B cell (primary cell): Measurements from ENCODE around the gene TWF2.

Experiments
- EZH2 ChIP-seq: IDR thresholded peaks from 2 replicates; pipeline ENCODE4 v1.6.1; 2012; ENCODE audit warnings: borderline replicate concordance, low read depth, mild to moderate bottlenecking, moderate library complexity, low read length; ENCODE audit not compliant: insufficient read depth, poor library complexity, severe bottlenecking
- TF ChIP-seq, protein P1 (sequence below): fragments of 200-600 bp; IDR thresholded peaks from one replicate; pipeline ENCODE4 v1.8.0; 2022; ENCODE audit warnings: antibody characterized with exemption, mild to moderate bottlenecking

DNA sequence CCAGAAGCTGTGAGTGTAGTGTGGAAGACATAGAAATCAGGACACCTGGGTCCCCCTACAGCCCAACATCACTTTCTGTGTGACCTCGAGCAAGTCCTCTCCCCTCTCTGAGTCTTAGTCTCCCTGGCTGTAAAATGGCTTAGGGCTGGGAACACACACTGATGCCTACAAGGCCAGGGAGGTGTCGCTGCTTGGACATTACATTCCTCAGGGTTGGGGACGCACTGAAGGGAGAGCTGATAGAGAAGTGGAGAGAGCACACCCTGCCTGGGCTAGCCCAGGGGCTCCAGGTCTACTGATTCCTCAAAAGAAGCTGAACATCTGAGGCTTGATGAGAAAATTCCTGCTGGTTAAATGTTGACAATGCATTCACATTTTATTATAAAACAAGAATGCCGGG, 47.3 kb downstream of the TWF2 start:
- TF ChIP-seq, protein P1, sequence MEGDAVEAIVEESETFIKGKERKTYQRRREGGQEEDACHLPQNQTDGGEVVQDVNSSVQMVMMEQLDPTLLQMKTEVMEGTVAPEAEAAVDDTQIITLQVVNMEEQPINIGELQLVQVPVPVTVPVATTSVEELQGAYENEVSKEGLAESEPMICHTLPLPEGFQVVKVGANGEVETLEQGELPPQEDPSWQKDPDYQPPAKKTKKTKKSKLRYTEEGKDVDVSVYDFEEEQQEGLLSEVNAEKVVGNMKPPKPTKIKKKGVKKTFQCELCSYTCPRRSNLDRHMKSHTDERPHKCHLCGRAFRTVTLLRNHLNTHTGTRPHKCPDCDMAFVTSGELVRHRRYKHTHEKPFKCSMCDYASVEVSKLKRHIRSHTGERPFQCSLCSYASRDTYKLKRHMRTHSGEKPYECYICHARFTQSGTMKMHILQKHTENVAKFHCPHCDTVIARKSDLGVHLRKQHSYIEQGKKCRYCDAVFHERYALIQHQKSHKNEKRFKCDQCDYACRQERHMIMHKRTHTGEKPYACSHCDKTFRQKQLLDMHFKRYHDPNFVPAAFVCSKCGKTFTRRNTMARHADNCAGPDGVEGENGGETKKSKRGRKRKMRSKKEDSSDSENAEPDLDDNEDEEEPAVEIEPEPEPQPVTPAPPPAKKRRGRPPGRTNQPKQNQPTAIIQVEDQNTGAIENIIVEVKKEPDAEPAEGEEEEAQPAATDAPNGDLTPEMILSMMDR = no peak
- no peak for TF ChIP-seq EZH2
